ENCODE data around the gene GARNL3. TPM values are rescaled to one million over a fixed set of nuclear protein-coding genes. Genes with fewer than 3 reads are reported as not detected.

GARNL3 gene
- total and polyA plus RNA-seq, 2 experiments from 2014 or later, result 8.7 to 21.9 TPM

GRCh38 chr9:127384016-127384730 lies 119.6 kb downstream of the GARNL3 start (continued):
- TF ChIP-seq ZNF462 (CRISPR knock-in tag; IDR thresholded peaks at IDR 0.05), result no peak

- H3K4me2 ChIP-seq, result no peak overlapping the region
- 0 out of 2 replicates have a peak, but pooled peaks cover 2% of the 10 kb centered on the region for H3F3A ChIP-seq (replicated peaks; ENCODE audit: low read depth)
- no peaks in the 10 kb centered on the region for H3K27me3 ChIP-seq (ENCODE audit: insufficient read depth)
- H3K4me1 ChIP-seq (ENCODE audit: insufficient read depth), result no peaks in the 10 kb centered on the region; the same call in 1 of the 2 replicates
- no peaks in the 10 kb centered on the region for H3K36me3 Mint-ChIP-seq (ENCODE audit: low read depth)
- peaks cover 11% of the 10 kb centered on the region for H3K4me1 Mint-ChIP-seq
- no peaks in the 10 kb centered on the region for H3K36me3 ChIP-seq (ENCODE audit: insufficient read depth)
- H3K9me3 Mint-ChIP-seq, result no peaks in the 10 kb centered on the region
- H3K4me3 Mint-ChIP-seq, result no peak overlapping the region
- no peak overlapping the region for H2AFZ ChIP-seq
- DNase-seq (ENCODE audit: low spot score), result peak; percentile 60
- no peak overlapping the region for H3K4me3 ChIP-seq
- peak; percentile 95 for ATAC-seq
- no peaks in the 10 kb centered on the region for H3K79me2 ChIP-seq (replicated peaks; ENCODE audit: insufficient read depth)
- no peak overlapping the region for H3K27ac ChIP-seq (ENCODE audit: low read depth)
- no peak overlapping the region for H3K27ac Mint-ChIP-seq
- H3K9me2 ChIP-seq (ENCODE audit: insufficient read depth), result 0 out of 2 replicates have a peak, but pooled peaks cover 4% of the 10 kb centered on the region
- no peaks in the 10 kb centered on the region; the same call in 1 of the 2 replicates for H4K20me1 ChIP-seq (replicated peaks; ENCODE audit: insufficient read depth)
- peaks cover 8% of the 10 kb centered on the region for H3K27me3 Mint-ChIP-seq (ENCODE audit: insufficient read depth, low read depth, poor library complexity)
- TF ChIP-seq EZH2phosphoT487 (IDR thresholded peaks at IDR 0.05; ENCODE audit: unreplicated experiment) (no peak), ETS1 (IDR thresholded peaks at IDR 0.05) (no peak), ZNF331 (CRISPR knock-in tag; IDR thresholded peaks at IDR 0.05; ENCODE audit: low read depth) (no peak), ZNF114 (CRISPR knock-in tag; IDR thresholded peaks at IDR 0.05) (no peak), POLR2AphosphoS5 (IDR thresholded peaks at IDR 0.05; ENCODE audit: low read depth) (no peak), JUNB (IDR thresholded peaks at IDR 0.05; ENCODE audit: unreplicated experiment) (no peak), EZH2 (IDR thresholded peaks at IDR 0.05; ENCODE audit: low read depth, unreplicated experiment) (no peak), REST (IDR thresholded peaks at IDR 0.05; ENCODE audit: unreplicated experiment) (no peak), CREB1 (CRISPR knock-in tag; IDR thresholded peaks at IDR 0.05; ENCODE audit: low read depth) (no peak), STAT1 (IDR thresholded peaks at IDR 0.05; ENCODE audit: unreplicated experiment) (no peak)
Measured at GRCh38 chr9:127384901-127385300, 120.3 kb downstream of the GARNL3 start.
